Measurements from ENCODE around the gene CNIH4.

DNA sequence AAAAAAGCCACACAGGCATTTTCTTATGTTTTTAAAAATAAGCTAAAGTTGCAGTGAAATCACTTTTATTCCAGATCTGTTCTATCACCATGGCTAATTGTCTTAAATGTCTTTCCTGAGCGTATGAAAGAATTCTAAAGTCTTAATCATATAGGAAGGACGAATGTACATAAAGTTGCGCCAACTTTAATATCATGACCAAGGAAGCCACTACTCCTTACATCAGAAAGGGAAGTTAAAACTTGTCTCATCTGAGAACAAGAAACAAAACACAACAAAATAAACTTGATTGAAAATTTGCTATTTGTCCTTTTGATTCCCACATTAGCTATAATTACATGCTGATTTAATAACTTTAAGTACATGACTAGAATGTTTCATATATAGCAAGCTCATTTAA is 26.5 kb downstream of the CNIH4 start:
- TF ChIP-seq, protein P1, sequence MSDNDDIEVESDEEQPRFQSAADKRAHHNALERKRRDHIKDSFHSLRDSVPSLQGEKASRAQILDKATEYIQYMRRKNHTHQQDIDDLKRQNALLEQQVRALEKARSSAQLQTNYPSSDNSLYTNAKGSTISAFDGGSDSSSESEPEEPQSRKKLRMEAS (CRISPR knock-in tag; IDR thresholded peaks at IDR 0.05), result no peak
- TF ChIP-seq ESRRA (CRISPR knock-in tag; IDR thresholded peaks at IDR 0.05; ENCODE audit: borderline replicate concordance), result no peak
- TF ChIP-seq, protein P2, sequence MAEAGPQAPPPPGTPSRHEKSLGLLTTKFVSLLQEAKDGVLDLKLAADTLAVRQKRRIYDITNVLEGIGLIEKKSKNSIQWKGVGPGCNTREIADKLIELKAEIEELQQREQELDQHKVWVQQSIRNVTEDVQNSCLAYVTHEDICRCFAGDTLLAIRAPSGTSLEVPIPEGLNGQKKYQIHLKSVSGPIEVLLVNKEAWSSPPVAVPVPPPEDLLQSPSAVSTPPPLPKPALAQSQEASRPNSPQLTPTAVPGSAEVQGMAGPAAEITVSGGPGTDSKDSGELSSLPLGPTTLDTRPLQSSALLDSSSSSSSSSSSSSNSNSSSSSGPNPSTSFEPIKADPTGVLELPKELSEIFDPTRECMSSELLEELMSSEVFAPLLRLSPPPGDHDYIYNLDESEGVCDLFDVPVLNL (CRISPR knock-in tag; IDR thresholded peaks at IDR 0.05; ENCODE audit: borderline replicate concordance, low read depth), result no peak
- TF ChIP-seq, protein P3, sequence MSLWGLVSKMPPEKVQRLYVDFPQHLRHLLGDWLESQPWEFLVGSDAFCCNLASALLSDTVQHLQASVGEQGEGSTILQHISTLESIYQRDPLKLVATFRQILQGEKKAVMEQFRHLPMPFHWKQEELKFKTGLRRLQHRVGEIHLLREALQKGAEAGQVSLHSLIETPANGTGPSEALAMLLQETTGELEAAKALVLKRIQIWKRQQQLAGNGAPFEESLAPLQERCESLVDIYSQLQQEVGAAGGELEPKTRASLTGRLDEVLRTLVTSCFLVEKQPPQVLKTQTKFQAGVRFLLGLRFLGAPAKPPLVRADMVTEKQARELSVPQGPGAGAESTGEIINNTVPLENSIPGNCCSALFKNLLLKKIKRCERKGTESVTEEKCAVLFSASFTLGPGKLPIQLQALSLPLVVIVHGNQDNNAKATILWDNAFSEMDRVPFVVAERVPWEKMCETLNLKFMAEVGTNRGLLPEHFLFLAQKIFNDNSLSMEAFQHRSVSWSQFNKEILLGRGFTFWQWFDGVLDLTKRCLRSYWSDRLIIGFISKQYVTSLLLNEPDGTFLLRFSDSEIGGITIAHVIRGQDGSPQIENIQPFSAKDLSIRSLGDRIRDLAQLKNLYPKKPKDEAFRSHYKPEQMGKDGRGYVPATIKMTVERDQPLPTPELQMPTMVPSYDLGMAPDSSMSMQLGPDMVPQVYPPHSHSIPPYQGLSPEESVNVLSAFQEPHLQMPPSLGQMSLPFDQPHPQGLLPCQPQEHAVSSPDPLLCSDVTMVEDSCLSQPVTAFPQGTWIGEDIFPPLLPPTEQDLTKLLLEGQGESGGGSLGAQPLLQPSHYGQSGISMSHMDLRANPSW (CRISPR knock-in tag; conservative IDR thresholded peaks at IDR 0.05; ENCODE audit: low read depth), result no peak
- TF ChIP-seq, protein P4, sequence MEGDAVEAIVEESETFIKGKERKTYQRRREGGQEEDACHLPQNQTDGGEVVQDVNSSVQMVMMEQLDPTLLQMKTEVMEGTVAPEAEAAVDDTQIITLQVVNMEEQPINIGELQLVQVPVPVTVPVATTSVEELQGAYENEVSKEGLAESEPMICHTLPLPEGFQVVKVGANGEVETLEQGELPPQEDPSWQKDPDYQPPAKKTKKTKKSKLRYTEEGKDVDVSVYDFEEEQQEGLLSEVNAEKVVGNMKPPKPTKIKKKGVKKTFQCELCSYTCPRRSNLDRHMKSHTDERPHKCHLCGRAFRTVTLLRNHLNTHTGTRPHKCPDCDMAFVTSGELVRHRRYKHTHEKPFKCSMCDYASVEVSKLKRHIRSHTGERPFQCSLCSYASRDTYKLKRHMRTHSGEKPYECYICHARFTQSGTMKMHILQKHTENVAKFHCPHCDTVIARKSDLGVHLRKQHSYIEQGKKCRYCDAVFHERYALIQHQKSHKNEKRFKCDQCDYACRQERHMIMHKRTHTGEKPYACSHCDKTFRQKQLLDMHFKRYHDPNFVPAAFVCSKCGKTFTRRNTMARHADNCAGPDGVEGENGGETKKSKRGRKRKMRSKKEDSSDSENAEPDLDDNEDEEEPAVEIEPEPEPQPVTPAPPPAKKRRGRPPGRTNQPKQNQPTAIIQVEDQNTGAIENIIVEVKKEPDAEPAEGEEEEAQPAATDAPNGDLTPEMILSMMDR (IDR thresholded peaks at IDR 0.05), result no peak
- no peak for TF ChIP-seq FOXK1 (CRISPR knock-in tag; IDR thresholded peaks at IDR 0.05)
- TF ChIP-seq MYBL2 (CRISPR knock-in tag; IDR thresholded peaks at IDR 0.05), result no peak
- TF ChIP-seq, protein P5, sequence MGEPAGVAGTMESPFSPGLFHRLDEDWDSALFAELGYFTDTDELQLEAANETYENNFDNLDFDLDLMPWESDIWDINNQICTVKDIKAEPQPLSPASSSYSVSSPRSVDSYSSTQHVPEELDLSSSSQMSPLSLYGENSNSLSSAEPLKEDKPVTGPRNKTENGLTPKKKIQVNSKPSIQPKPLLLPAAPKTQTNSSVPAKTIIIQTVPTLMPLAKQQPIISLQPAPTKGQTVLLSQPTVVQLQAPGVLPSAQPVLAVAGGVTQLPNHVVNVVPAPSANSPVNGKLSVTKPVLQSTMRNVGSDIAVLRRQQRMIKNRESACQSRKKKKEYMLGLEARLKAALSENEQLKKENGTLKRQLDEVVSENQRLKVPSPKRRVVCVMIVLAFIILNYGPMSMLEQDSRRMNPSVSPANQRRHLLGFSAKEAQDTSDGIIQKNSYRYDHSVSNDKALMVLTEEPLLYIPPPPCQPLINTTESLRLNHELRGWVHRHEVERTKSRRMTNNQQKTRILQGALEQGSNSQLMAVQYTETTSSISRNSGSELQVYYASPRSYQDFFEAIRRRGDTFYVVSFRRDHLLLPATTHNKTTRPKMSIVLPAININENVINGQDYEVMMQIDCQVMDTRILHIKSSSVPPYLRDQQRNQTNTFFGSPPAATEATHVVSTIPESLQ (CRISPR knock-in tag; IDR thresholded peaks at IDR 0.05), result no peak
